NK-92 treated with Interleukin-12 subunit alpha and Interleukin-12 subunit beta, amount 100 ng/mL, for 24 hours (cell line): Measurements from ENCODE around the gene MACROD2.

Experiments
- DNase-seq: peaks from one replicate; lab custom pipeline; 2025; lab: John Stamatoyannopoulos, UW

MACROD2 gene

DNA sequence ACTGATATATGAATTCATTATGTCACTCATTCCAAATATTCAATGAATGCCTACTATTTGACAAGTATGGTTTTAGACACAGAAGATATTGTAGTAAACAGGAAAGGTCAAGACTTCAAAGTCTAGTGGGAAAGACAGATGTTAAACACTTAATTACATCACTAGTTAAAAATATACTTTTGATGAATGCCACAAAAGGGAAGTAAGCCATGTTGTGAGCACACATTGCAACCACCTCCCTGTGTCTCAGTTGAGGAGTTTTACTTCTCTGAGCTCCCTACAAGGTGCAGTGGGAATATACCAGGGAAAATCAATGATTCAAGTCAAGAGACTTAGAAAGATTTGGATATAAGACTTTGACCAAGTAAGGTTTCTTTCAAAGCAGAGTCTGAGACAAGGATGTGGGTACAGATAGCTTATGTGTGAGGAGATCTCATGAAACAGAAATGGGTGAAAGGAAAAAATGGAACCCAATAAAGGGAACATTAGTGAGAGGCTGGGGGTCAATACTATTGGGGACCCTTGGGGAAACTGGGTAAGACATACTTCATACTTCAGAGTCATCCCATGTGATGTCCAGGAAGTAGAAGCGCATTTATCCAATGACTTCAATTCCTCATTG, 2074.2 kb downstream of the MACROD2 start:
- DNase-seq: no peak

DNA sequence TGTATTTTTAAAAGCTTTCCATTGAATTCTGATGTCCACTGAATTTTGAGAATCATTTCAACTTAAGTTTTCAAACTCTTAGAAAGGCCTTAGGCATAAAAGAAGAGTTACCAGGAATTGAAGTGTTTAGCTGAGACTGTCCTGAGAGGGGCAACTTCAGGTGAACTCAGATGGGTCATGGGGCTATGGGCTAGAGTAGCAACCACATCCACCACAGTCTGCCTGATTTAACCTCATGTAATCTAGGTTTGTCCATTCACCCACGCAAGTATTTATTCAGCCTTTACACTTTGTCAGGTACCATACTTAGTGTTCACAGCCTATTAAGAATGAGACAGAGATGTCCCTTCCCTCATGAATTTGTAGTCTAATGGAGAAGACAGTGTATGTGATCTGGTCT, 2076.9 kb downstream of the MACROD2 start:
- no peak for DNase-seq

DNA sequence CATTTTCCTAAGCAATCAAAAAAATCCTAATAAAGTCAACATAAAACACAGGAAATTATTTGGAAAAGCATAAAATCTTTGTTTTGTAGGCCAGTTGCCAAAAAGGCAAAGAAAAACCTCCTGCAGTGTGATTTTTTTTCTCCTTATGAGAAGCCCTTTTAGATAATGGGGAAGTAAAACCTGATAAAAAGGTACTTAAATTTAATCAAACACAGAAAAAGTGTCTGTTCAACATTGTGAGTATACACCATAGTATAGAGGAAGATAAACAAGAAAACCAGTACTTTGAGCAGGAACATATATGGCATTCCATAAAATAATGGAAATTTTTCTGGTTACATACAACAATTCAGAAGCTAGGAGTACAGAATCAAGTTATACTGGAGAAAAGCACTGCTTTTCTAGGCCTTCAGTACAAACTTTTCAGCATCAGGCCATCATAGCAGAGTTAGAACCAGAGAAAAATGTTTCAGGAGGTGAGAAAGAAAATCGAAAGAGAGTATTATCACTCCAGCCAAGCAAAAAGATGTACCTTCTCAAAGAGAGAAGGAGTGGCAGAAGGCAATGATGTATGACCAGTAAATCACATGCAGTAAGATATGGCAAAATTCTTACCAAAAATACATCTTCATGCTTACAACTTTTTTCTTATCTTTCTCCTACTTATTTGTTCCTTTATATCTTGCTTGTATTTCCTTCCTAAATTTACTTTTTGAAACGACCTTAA, 2083.0 kb downstream of the MACROD2 start:
- no peak for DNase-seq

DNA sequence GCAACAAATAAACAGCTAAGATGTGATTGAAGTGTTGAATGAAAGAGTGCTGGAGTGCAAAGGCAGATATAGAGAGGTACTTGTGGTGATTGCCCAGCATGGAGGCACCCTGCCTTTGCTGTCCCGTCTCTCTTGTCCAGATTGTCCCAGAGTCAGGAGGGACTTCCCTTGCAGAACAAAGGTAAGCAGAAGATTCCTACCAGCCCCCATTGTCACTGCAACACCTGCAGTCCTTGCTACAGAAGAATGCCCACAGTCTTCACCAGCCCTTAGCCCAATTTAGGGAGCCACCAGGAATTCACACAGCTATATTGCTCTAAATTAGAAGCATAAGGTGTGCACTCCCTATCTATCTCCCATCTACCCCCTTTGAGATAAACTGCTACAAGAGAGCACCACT, 2086.1 kb downstream of the MACROD2 start:
- DNase-seq: no peak

DNA sequence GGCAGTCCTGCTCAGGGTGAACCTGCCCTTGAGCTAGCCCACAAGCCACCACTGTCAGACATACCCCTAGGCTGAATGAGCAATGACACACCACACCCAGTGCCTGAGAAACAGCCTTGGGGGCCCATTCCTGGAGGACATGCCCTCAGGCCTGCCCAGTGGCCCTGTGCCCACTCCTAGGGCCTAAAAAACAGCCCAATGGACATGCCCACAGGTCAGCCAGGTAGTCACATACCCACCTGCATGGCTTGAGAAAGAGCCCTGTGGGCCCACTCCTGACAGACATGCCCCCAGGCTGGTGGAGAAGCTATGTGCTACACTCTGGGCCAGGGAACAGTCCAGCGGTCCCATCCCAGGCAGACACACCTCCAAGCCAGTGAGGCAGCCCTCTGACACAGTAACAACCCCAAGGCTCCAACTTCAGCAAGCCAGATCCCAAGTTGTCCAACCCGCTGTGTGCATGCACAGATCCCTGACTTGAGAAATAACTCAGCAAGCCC, 2086.8 kb downstream of the MACROD2 start:
- DNase-seq: no peak

DNA sequence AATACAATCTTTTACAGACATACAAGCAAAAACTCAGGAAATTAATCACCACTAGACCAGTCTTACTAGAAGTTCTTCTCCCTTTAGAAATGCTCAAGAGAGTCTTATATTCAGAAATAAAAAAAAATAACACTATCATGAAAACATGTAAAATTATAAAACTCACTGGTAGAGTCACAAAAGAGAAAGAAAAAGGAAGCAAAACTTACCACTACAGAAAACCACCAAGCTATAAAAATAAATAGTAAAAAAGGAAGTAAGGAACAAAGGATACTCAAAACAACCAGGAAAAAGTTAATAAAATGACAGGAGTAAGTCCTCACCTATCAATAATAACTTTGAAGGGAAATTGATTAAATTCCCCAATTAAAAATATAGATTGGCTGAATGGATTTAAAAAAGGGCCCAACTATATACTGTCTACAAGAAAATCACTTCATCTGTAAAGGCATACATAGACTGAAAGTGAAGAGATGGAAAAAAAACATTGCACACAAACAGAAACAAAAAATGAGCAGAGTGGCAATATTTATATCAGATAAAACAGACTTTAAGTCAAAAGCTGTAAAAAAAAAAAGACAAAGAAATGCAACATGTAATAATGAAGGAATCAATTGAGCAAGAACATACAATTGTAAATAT, 2088.4 kb downstream of the MACROD2 start:
- no peak for DNase-seq

DNA sequence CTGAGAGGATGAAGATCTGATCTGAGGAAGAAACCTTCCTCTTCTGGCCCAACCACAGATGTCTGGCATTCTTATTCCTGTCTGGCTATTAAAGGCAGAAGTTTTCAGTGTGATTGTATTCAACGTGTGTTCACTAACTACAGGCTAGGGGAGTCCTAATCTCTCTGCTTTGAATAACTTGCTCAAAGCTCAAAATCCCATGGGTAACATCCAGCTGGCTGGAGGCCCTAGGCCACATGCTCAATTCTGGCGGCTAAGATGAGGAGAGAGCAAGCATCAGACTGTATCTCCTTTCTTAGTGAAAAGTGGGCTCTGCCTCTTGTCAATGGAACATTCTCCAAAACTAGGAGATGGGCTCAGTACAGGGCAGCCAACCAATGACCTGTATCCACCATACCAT, 2099.9 kb downstream of the MACROD2 start:
- no peak for DNase-seq

DNA sequence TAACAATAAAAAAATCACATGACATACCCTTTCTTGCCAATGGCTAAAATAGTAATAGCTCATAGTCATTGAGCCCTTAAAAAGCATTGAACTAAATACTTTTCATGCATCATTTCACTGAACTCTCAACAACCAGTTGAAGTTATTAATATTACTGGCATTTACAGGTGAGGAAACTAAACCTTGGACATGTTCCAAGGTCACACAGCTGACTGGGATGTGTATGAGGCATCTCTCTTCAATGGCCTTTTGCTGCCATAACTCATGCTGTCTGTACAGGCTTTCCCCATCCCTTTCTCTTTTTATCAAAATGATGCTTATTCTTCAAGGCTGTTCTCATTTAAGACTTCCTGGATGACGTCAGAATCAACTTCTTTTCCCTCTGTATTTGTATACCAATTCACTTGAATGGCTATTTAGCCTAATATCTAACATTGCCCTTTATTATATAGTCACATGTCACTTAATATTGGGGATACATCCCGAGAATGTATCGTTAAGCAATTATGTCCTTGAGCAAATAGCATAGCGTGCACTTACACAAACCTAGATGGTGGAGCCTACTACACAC, 2101.5 kb downstream of the MACROD2 start:
- no peak for DNase-seq

DNA sequence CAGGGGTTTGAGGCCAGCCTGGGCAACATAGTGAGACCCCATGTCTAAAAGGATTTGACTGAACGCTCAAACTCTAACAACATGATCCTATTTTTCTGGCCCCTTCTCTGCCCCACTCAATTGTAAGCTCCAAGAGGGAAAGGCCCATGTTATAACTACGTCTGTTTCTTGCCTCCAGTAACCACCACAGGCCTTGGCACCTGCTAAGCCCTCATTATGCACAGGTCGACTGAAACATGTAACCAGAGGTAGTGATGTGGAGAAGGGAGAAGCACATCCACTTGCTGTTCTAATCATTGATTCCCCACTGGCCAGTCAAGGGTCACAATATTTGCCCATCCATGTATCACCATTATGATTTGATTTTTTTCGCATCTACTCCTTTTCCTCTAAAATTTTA, 2102.5 kb downstream of the MACROD2 start:
- no peak for DNase-seq

DNA sequence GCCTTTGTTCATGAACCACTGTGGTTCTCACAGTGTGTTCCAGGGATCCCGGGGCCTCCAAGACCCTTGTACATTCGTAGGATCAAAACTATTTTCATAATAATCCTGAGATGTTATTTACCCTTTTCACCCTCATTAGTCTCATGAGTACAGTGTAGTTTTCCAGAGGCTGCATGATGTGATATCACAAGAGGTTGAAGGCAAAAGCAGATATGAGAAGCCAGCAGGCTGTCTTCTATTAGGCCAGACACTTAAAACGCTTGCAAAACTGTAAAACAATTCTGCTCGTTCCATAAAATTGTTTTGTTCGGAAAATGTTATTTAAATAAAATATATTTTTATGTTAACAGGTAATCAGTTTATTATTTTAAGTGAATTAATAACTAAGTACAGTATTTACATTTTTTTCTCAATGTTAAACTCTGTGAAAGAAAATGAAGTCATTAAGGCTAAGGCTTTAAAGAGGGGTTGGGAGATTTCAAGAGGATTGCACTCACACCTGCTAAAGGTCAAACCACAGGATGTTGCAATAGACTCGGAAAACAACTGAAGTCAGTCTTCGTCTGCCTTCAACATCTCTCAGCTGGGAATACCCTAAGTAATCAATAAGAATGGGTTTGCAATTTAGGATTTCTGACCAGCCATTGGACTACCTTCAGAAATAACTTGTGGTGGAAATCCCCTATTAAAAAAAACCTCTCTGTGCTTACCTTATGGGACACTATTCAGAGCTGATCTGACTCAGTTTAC, 2103.7 kb downstream of the MACROD2 start:
- no peak for DNase-seq

DNA sequence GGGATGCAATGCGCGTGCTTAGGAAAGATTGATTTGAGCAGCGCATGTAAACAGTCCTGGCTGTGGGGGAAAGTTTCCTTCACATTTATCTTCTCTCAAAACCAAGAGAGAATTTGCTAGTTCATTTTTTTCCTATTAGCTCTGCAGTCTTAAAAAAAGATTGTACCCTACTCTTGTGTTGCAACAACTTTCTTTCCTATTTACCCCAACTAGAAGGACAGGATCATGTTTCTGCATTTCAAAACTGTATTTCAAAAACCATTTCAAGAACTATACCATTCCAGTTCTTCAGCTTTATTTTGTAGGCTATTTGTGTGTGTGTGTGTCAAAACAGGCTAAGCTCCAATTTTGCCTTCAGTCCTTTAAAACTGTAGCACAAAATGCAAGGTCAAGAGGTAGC, 2104.8 kb downstream of the MACROD2 start:
- no peak for DNase-seq

DNA sequence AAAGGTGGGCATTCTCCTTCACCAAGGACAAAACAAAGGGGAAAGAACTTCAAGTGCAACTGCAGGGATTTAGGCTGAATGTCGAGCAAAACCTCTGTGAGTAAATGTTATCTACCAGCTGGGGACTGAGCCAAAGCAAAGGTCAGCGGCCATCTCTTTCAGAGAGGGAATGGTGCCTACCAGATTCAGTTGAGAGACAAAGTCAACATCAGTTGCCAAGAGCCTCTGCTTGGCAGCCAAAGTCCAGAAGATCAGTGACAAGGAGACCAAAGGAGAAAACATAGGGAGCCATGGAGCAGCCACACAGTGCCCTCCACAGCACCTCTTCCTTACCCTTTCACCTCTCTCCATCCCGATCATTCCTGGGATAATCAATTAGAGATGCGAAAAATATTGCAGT, 2105.5 kb downstream of the MACROD2 start:
- DNase-seq: no peak
